ENCODE data around the gene POC5. TPM values are rescaled to one million over a fixed set of nuclear protein-coding genes. Genes with fewer than 3 reads are reported as not detected.

Gene POC5
- polyA plus RNA-seq, 2 donors = 3.5 TPM

Other genes with a start within 250 kb of the POC5 start
- gene CERT1, start 205.8 kb downstream of the POC5 start, polyA plus RNA-seq = 10 to 100 TPM; 13.4 to 13.5 TPM
- gene POLK, start 205.5 kb downstream of the POC5 start, polyA plus RNA-seq = 1 to 10 TPM; 3.2 to 3.5 TPM
- gene ANKDD1B, start 106.0 kb downstream of the POC5 start, polyA plus RNA-seq = under 1 TPM; 0.15 to 0.92 TPM